Suppressor macrophage (primary cell): ENCODE results near the gene SSTR1.

ENCODE experiments used
- DNase-seq, 4 experiments: peaks; one replicate each; pipeline ENCODE4 v3.0.0-alpha.2; 2020 to 2022

SSTR1 gene

DNA sequence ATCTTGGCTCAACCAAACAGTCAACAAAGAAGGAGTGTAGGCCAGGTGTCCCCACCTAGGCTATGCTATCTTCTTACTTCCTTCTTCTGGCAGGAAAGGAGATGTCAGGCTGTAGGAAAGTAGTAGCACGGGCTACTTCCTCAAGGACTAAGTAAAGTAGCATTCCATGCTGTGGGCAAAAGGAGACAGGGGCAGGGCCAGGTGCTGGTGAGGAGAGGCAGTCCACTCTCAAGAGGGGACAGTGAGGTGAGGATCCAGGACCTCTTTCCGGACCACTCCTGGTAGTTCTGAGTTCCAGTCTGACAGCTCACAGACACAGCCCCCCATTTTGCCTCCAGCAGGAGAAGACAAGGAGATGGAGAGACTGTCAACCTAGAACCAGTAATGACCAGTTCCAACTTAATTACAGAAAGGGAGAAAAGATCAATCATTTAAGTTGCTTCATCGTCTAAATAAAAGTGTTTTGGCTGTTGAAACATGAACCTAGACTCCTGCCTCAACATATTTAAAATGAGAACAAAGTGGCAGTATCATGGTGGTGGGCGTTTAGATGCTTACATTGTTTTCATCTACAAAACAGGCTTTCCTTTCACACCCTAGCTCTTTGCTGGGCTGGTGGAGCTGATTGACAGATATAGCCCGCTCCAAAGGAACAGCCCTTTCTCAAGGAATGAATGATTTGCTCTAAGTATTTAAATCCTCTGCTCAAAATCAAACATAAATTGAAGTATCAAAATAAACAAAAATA is 5.1 kb upstream of the SSTR1 start:
- DNase-seq = no peak

DNA sequence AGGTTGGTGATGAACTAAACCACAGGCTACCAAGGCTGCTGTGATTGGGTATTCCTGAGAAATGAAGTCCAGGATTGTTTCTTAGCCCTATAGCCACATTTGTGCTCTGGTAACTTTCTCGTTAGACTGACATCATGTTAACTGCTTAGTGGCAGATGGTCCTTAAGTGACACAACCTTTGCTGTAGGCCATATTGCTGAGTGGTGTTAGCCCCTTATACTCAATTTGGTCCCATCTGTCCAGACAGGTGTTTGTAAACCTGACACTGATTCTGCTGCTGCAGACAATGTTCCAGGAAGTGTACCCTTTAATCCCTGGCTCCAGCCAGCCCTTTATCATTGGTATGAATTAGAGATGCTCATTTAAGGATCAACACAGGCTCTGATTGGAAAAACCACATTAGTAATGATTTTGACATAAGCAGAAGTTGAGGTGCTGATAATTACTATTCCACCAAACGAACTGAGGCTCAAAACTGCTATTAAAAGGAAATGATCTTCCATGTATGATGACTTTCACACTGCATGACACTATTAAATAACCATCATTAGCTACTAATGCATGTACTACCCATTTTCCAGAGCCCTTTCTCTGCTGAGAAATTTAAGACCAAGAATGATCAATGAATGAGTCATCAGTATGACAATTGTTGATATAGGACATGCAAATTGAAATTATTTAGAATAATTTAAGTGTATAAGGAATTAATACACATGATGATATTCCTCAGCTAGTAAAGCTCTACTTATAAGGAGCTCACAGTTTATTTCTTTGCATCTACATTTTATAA is 3.6 kb upstream of the SSTR1 start:
- no peak for DNase-seq

DNA sequence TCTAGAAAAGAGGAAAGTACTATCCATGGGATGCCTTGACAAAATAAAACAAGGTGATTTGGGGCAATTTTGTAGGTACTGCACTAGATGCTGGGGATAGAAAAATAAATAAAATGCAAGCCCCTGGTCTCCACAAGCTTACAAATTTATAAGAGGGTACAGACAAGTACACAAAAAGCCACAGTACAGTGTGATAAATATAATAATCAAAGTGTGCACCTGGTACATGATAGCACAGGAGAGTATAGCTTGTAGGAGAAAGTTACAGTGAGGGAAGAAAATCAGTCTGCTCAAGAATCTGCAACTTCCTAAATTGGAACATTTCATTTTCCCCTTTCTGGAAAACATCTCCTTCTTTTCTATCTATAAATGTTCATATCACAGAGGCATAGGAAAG is 3.0 kb upstream of the SSTR1 start:
- DNase-seq = no peak

DNA sequence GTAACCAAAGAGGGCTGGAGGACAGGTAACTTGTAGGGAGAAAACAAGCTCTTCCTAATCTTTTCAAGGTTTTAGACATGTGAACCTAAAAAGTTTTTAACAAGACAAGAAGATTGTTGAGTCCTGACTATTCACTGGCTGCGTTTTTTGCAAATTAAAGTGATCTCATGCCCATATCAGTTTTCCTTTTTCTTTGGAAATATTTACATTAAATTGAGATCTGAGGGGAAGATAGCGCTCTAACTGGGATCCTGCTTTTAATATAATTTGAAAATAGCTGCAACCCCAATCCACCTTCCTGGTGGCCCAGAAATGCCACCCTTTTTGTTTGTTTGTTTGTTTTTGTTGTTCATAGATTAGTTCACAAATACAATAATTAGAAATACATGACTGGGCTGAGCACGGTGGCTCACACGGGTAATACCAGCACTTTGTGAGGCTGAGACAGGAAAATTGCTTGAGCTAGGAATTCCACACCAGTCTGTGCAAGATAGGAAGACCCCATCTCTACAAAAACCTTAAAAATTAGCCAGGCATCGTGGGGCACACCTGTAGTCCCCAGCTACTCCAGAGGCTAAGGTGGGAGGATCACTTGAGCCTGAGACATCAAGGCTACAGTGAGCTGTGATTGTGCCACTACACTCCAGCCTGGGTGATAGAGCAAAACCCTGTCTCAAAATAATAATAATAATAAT is 2.4 kb upstream of the SSTR1 start:
- DNase-seq = no peak

DNA sequence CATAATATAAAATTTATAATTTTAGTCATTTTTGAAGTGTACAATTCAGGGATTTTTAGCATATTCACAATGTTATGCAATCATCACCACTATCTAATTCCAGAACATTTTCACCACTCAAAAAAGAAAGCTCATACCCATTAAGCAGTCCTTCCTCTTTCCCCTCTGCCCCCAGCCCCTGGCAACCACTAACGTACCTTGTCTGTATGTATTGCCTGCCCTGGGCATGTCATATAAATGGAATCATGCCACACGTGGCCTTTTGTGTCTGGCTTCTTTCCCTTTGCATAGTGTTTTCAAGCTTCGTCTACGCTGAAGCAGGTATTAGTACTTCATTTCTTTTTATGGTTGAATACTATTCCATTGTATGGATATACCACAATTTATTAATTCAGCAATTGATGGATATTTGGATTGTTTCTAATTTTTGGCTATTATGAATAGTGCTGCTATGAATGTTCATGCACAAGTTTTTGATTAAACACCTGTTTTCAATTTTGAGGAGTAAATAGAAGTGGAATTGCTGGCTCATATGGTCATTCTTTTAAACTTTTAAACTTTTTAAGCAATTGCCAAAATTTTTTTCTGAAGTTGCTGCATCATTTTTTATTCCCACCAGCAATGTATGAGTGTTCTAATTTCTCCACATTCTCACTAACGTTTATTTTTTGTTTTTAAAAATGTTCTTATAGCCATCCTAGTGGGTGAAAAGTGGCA is 1.6 kb upstream of the SSTR1 start:
- DNase-seq = no peak

DNA sequence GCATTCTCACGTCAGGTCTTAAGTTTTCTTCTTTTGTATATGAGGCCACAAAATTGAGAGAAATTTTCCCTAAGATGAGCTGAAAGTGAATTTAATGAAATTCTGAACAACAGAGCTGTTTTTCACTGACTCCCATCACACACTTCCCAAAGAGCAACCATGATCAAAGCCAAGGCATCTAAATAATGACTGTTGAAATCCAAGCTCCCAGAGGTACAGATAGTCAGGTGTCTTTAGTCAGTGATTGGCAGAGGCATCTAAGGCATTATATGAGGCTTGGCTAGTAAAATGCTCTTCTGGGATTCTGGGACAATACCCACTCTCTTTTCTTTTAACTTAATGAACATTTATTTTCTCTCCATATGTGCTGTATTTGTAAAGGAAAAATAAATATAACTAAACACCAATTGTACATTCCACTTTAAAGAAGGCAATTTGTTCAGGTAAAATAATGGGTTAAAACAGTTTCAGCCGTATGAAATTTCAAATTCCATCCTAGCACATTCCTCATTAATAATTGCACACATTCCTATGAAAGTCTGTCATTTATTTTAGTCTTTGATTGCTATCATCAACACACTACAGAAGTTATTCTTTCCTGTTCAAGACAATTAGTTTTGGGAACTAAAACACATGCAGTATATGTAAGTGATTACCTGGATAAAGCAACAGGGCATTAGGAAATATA is 871 bp upstream of the SSTR1 start:
- no peak for DNase-seq

DNA sequence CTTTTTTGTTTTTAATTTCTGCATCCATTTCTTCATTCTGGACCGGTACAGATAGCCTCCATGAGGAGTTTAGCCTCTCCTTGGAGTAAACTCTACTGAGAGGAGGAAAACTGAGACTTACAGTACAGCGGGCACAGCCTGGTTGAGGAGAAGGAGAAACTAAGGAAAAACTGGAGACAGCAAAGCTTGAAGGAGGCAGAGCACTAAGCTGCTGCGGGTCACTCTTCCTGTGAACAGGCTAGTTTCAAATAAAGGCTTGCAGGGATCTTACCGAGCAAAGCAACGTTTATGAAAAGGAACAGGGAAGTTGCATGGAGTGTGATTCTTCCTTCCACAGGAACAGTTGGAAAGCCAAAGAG is 348 bp upstream of the SSTR1 start:
- DNase-seq = no peak

DNA sequence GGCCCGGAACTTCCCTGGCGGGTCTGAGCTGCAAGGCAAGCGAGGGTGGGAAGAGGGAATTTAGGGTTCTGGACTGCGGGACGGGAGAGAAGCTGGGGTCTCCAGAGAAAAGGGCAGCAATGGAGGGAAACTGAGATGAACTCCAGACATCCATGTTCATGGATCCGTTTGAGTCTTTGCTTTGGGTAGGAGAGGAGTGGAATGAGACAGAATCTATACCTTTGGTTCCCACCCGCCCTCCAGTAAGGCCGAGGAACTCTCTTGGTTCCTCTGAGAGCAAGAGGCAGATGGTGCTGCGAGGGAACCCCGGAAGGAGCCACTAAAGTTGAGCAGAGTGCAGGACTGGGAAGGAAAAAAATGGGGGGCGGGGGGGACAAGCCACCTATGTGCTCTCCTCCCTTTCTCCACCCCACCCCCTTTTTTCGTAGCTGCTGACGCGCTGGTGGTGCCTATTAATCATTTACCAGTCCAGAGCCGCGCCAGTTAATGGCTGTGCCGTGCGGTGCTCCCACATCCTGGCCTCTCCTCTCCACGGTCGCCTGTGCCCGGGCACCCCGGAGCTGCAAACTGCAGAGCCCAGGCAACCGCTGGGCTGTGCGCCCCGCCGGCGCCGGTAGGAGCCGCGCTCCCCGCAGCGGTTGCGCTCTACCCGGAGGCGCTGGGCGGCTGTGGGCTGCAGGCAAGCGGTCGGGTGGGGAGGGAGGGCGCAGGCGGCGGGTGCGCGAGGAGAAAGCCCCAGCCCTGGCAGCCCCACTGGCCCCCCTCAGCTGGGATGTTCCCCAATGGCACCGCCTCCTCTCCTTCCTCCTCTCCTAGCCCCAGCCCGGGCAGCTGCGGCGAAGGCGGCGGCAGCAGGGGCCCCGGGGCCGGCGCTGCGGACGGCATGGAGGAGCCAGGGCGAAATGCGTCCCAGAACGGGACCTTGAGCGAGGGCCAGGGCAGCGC is 1.2 kb downstream of the SSTR1 start:
- DNase-seq = no peak

DNA sequence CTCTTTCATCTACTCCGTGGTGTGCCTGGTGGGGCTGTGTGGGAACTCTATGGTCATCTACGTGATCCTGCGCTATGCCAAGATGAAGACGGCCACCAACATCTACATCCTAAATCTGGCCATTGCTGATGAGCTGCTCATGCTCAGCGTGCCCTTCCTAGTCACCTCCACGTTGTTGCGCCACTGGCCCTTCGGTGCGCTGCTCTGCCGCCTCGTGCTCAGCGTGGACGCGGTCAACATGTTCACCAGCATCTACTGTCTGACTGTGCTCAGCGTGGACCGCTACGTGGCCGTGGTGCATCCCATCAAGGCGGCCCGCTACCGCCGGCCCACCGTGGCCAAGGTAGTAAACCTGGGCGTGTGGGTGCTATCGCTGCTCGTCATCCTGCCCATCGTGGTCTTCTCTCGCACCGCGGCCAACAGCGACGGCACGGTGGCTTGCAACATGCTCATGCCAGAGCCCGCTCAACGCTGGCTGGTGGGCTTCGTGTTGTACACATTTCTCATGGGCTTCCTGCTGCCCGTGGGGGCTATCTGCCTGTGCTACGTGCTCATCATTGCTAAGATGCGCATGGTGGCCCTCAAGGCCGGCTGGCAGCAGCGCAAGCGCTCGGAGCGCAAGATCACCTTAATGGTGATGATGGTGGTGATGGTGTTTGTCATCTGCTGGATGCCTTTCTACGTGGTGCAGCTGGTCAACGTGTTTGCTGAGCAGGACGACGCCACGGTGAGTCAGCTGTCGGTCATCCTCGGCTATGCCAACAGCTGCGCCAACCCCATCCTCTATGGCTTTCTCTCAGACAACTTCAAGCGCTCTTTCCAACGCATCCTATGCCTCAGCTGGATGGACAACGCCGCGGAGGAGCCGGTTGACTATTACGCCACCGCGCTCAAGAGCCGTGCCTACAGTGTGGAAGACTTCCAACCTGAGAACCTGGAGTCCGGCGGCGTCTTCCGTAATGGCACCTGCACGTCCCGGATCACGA is 2.2 kb downstream of the SSTR1 start:
- DNase-seq = no peak

DNA sequence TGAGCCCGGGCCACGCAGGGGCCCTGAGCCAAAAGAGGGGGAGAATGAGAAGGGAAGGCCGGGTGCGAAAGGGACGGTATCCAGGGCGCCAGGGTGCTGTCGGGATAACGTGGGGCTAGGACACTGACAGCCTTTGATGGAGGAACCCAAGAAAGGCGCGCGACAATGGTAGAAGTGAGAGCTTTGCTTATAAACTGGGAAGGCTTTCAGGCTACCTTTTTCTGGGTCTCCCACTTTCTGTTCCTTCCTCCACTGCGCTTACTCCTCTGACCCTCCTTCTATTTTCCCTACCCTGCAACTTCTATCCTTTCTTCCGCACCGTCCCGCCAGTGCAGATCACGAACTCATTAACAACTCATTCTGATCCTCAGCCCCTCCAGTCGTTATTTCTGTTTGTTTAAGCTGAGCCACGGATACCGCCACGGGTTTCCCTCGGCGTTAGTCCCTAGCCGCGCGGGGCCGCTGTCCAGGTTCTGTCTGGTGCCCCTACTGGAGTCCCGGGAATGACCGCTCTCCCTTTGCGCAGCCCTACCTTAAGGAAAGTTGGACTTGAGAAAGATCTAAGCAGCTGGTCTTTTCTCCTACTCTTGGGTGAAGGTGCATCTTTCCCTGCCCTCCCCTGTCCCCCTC is 3.0 kb downstream of the SSTR1 start:
- DNase-seq = no peak

DNA sequence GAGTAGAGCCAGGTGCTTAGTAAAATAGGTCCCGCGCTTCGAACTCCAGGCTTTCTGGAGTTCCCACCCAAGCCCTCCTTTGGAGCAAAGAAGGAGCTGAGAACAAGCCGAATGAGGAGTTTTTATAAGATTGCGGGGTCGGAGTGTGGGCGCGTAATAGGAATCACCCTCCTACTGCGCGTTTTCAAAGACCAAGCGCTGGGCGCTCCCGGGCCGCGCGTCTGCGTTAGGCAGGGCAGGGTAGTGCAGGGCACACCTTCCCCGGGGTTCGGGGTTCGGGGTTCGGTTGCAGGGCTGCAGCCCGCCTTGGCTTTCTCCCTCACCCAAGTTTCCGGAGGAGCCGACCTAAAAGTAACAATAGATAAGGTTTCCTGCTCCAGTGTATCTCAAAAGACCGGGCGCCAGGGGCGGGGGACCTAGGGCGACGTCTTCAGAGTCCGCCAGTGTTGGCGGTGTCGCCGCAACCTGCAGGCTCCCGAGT is 3.6 kb downstream of the SSTR1 start:
- no peak for DNase-seq

DNA sequence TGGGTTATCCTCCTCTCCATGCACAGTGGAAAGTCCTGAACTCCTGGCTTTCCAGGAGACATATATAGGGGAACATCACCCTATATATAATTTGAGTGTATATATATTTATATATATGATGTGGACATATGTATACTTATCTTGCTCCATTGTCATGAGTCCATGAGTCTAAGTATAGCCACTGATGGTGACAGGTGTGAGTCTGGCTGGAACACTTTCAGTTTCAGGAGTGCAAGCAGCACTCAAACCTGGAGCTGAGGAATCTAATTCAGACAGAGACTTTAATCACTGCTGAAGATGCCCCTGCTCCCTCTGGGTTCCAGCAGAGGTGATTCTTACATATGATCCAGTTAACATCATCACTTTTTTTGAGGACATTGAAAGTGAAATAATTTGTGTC is 4.4 kb downstream of the SSTR1 start:
- DNase-seq = no peak

DNA sequence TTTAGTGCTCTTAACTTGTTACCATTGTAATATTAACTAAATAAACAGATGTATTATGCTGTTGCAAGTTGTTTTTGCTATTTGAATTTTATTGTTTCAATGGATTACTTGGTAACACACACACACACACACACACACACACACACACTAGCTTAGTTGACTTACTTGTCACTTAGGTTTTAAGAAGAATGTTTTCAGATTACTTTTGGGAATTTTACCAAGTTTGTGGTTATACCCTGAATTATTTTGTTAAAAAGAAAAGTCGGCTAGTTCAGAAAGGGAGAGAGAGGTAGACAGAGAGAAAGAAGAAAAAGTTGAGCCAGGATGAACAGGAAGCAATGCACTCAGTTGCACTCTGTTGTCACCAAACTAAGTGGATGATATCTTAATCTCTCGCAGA is 5.3 kb downstream of the SSTR1 start:
- no peak for DNase-seq

DNA sequence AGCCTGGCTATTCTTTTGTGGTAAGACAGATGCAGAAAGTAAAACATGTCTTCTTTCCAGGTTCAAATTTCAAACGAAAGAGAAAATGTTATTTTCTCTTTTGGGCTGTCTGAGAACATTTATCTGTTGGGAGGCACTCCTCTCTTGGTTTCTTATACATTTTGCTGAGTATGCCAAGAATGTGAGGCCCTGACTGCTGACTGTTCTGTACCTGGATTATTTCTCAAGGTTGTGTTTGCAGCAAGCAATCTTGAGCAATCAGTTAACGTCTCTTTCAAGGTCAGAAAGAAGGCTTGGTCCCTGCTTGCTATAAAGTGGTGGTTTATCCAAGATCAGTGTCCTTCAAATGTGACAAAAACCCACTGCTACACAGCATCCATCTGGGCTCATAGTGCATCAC is 9.8 kb downstream of the SSTR1 start:
- no peak for DNase-seq

DNA sequence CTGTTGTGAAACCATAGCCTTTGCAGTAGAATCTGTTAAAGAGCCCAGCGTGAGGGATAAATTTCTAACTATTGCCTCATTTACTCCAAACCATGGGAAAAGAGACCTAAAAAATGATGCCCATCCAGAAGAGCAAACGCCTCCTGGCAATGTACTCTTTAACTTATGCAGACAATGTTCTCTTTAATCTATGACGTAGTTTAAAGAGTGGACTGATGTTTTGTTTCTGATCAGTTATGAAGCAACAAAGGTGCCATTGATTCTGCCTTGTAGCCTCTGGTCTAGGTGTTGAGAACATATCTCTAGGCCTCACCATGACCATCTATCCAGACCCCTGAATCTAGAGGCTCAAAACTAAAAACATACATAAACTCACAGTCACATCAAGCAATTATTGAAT is 13.4 kb downstream of the SSTR1 start:
- no peak for DNase-seq

DNA sequence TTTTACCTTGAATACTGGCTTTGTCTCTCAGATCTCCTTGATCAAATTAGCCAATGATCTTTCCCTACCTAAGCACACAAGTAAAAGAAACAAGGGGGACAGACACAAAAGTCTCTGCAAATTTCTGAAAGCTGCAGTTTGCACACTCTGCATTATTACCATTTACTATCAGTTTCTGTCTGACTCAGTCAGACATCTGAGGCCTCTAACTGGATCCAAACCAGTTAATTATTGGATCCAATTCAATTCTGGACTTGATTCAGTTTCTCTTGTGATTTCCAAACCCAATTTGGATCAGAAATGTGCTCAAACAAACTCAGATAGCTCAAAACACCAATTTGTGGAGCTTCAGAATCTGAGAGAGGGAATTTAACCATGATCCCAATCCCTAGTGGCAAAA is 16.6 kb downstream of the SSTR1 start:
- DNase-seq = no peak

DNA sequence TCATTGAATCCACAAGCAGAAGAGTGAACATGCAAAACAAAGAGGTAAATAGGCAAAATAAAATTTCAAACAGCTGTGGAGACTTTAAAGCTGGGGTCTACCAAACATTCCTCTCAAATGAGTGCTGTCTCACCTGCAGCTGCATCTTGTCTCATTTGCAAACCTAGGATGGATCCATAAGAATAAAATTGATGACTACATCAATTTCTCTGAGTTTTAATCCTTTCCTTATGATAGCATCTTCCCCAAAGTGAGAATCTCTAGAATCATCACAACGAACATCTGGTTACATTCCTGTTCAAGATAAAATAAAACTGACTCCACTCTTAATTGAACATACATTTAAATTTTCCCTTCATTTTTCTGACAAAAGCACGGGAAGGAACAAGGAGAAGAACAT is 18.2 kb downstream of the SSTR1 start:
- no peak for DNase-seq

DNA sequence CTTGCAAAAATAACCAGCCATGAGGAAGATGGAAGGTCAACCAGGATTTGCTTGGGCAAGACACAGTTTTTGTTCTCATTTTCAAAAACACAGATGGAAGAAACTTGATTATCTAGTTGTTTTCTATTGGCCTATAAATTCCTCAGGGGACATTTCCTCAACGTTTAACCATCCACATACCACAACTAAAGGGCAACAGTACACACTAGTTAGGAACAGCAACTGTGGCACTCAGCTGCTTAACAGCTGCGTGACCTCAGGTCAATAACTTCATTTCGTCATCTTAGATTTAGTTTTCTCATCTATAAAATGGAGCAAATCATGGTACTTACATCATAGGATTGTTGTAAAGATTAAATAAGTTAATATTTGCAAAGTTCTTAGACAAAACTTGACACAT is 18.7 kb downstream of the SSTR1 start:
- DNase-seq = no peak

DNA sequence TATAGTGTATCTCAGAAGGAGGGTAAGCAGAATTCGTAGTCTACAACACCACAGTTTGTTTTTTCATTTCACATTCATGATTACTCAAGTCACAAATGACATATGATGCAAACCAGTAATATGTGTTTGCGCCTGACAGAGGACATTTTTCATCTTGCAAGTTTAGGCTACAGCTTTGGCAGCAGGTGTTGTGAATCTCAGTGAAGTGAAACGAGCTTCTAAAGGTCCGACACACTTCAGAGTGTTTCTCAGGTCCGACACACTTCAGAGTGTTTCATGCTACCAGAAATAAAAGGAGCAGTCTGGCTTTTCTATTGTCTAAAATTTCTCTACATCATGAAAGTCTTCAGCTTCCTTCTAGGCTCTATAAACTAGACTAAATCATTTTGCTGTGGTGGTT is 25.5 kb downstream of the SSTR1 start:
- DNase-seq = no peak

DNA sequence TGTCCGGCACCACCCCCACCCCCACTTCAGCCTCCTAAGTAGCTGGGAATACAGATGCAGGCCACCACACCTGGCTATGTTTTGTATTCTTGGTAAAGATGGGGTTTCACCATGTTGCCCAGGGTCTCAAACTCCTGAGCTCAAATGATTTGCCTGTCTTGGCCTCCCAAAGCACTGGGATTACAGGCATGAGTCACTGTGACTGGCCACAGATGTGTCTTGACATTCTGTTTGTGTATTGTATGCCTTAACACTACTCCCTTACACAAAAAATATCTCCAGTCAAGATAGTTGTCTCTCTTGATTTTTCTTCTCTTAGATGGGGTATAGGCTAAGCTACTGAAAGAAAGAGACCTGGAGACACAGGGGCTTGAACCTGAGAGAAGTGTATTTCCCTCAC is 30.6 kb downstream of the SSTR1 start:
- no peak for DNase-seq
